Mesodermal cell (in vitro differentiated cells): ENCODE results near the gene ADCY3.
A peak's percentile ranks its signal among the peaks of the same experiment; 100 is the strongest.

Source experiments
- H3K27ac ChIP-seq: 2 replicates; pipeline ENCODE4 v1.7.0; 2013; ENCODE audit warnings: mild to moderate bottlenecking, low read depth, low read length, moderate library complexity; ENCODE audit not compliant: severe bottlenecking
- H3K36me3 ChIP-seq: 2 replicates; pipeline ENCODE4 v1.7.1; 2013; ENCODE audit warnings: mild to moderate bottlenecking, low read length, moderate library complexity; ENCODE audit not compliant: control insufficient read depth, insufficient read depth
- H3K4me1 ChIP-seq: one replicate; pipeline ENCODE4 v1.7.1; 2013; ENCODE audit warnings: mild to moderate bottlenecking, low read length; ENCODE audit not compliant: insufficient read depth, control insufficient read depth, poor library complexity, severe bottlenecking
- H3K4me3 ChIP-seq: 2 replicates; pipeline ENCODE4 v1.7.0; 2013; ENCODE audit warnings: low read length, control low read depth, mild to moderate bottlenecking; ENCODE audit not compliant: insufficient read depth, poor library complexity, severe bottlenecking; ENCODE audit errors: extremely low read depth
- H3K9me3 ChIP-seq: 2 replicates; pipeline ENCODE4 v1.7.1; 2013; ENCODE audit warnings: mild to moderate bottlenecking, low read length, moderate library complexity; ENCODE audit not compliant: control insufficient read depth
- WGBS, 2 experiments: methylation state at CpG; one replicate each; pipeline ENCODE4 v1.1.5; 2013; ENCODE audit warnings: missing lambda C conversion rate in 2 of 2; ENCODE audit not compliant: insufficient coverage in 2 of 2; 5-methylcytosine and 5-hydroxymethylcytosine counted together

The ADCY3 gene

GRCh38 chr2:24824071-24824588 lies 95.9 kb downstream of the ADCY3 start:
- 97 to 98% methylated on average over 12 to 14 of the region's 14 CpGs for whole genome bisulfite sequencing, 2 experiments
- H3K27ac ChIP-seq, result no peak overlapping the region
- peaks cover 60% of the 10 kb centered on the region for H3K36me3 ChIP-seq
- no peaks in the 10 kb centered on the region for H3K9me3 ChIP-seq
- H3K4me1 ChIP-seq, result no peaks in the 10 kb centered on the region
- H3K4me3 ChIP-seq, result no peak overlapping the region

- Histone ChIP-seq H3K36me3 (peaks cover 80% of the 10 kb centered on the region), H3K4me3 (no peak overlapping the region)
These were observed 97.9 kb downstream of the ADCY3 start for GRCh38 chr2:24822049-24822706.

DNA sequence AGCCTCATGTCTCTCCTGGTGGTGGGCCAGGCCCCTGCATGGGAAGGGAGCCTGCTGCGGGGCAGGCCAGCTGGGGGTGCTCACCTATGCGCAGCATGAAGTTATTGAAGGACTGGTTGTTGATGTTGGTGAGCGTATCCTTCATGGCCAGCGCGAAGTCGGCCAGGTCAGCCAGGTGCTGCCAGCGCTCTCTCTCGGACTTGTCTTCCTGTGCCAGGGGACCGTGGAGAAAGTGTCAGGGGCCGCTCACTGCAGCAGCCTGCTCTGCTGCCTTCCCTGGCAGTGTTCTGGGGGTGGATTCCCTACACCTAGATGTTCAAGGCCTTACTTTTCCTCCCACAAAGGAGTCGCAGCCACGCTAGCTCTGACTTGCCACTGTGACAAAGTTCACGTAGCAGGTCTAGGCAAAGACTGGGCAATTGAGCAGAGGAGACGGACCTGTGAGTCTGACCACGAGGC lies 98.6 kb downstream of the ADCY3 start:
- Histone ChIP-seq H3K4me1 (peaks cover 18% of the 10 kb centered on the region), H3K36me3 (peaks cover 86% of the 10 kb centered on the region), H3K9me3 (no peaks in the 10 kb centered on the region), H3K27ac (no peak overlapping the region), H3K4me3 (no peak overlapping the region)
- WGBS, 2 experiments, result 85 to 87% methylated on average over 13 to 15 of the region's 15 CpGs

More at GRCh38 chr2:24822049-24822706, 97.9 kb downstream of the ADCY3 start:
- no peaks in the 10 kb centered on the region for H3K9me3 ChIP-seq
- H3K4me1 ChIP-seq, result peaks cover 12% of the 10 kb centered on the region
- no peak overlapping the region for H3K27ac ChIP-seq
- WGBS, 2 experiments, result 67 to 79% methylated on average over 2 to 5 of the region's 7 CpGs

- Histone ChIP-seq H3K4me3 (no peak overlapping the region), H3K27ac (no peak overlapping the region), H3K9me3 (no peaks in the 10 kb centered on the region), H3K4me1 (peaks cover 25% of the 10 kb centered on the region), H3K36me3 (peaks cover 92% of the 10 kb centered on the region)
- WGBS, 2 experiments, result 89 to 91% methylated on average over 14 to 16 of the region's 17 CpGs
These were observed 99.2 kb downstream of the ADCY3 start for GRCh38 chr2:24820598-24821432.

- Histone ChIP-seq H3K27ac (no peak overlapping the region), H3K9me3 (no peaks in the 10 kb centered on the region), H3K36me3 (peaks cover 98% of the 10 kb centered on the region), H3K4me3 (no peak overlapping the region), H3K4me1 (peaks cover 31% of the 10 kb centered on the region)
- 96 to 97% methylated on average over 7 of the region's 7 CpGs for WGBS, 2 experiments
These were observed 99.9 kb downstream of the ADCY3 start for GRCh38 chr2:24820175-24820513.

DNA sequence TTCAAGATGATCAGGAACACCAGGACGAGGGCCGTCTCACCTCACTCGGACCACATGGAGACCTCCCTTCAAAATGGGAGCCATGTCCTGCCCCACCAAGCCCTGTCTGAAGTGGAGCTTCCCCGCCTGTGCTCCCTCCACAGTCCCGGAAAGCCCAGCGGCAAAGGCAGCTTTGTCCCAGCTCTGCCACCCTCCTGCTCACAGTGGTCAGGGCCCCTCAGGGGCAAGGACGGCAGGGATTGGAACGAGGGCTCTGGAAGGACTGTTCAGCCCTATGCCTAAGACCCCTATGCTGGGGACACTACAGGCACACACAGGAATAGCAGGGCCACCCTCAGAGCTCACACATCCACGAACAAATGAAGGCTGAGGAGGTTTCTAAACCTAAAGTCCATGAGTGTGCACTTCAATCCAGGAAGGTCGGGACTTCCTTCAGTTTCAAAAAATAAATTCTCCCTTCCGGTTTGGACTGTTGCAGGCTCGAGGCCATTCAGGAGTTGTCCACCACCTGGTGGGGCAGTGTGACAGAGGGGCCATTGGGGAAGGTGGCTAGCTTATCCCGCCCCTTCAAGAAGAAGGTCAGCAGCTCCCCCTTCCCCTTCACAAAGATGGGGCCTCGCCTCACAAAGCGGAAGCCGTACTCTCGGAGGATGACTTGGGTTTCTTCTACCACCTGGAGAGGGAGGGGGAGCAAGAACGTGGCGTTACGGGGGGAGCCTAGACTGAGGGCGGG lies 100.4 kb downstream of the ADCY3 start:
- Histone ChIP-seq H3K4me1 (peaks cover 33% of the 10 kb centered on the region), H3K4me3 (no peak overlapping the region), H3K9me3 (no peaks in the 10 kb centered on the region), H3K36me3 (peaks cover 98% of the 10 kb centered on the region), H3K27ac (no peak overlapping the region)
- WGBS, 2 experiments, result 92 to 97% methylated on average over 8 to 15 of the region's 21 CpGs

- Histone ChIP-seq H3K4me3 (no peak overlapping the region), H3K36me3 (peaks cover 98% of the 10 kb centered on the region), H3K9me3 (no peaks in the 10 kb centered on the region), H3K27ac (peak overlapping the region; percentile 29), H3K4me1 (peaks cover 34% of the 10 kb centered on the region)
- 84% methylated on average over 9 of the region's 9 CpGs for WGBS, 2 experiments
These were observed 101.3 kb downstream of the ADCY3 start for GRCh38 chr2:24818721-24819167.

- H3K4me3 ChIP-seq, result no peak overlapping the region
These were observed 103.2 kb downstream of the ADCY3 start for GRCh38 chr2:24816884-24817283.

GRCh38 chr2:24816404-24816803 lies 103.6 kb downstream of the ADCY3 start:
- peaks cover 84% of the 10 kb centered on the region for H3K36me3 ChIP-seq
- WGBS, 2 experiments, result 93 to 100% methylated on average over 6 of the region's 6 CpGs

More at GRCh38 chr2:24816884-24817283, 103.2 kb downstream of the ADCY3 start:
- Histone ChIP-seq H3K36me3 (peaks cover 89% of the 10 kb centered on the region), H3K27ac (peak overlapping the region; percentile 81), H3K9me3 (no peaks in the 10 kb centered on the region), H3K4me1 (peaks cover 34% of the 10 kb centered on the region)
- WGBS, 2 experiments, result 88 to 100% methylated on average over 1 of the region's 4 CpGs

DNA sequence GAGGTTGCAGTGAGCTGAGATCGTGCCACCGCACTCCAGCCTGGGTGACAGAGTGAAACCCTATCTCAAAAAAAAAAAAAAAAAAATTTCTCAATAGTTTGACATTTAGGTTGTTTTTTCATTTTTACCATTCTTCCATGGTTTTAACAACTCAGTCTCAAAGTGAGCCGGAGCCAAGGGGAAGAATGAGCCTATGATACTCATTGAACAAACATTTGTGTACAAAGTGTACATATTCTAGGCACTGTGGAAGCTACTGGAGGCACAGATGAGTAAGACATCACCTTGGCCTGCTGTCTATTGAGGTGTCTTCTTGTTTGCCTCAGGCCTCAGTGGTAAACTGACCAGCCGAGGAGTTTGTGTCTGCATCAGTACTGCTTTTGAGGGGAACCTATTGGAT lies 104.9 kb downstream of the ADCY3 start:
- peaks cover 79% of the 10 kb centered on the region for H3K36me3 ChIP-seq
- WGBS, 2 experiments, result 100% methylated on average over 1 of the region's 4 CpGs; no CpG with 5 or more reads in 1 of the 2 experiments

More at GRCh38 chr2:24816404-24816803, 103.6 kb downstream of the ADCY3 start:
- no peaks in the 10 kb centered on the region for H3K9me3 ChIP-seq
- no peak overlapping the region for H3K4me3 ChIP-seq
- peak overlapping the region; percentile 81 for H3K27ac ChIP-seq
- H3K4me1 ChIP-seq, result peaks cover 34% of the 10 kb centered on the region

More for the DNA sequence above, 104.9 kb downstream of the ADCY3 start:
- H3K4me1 ChIP-seq, result peaks cover 34% of the 10 kb centered on the region
- H3K4me3 ChIP-seq, result no peak overlapping the region
- no peak overlapping the region for H3K27ac ChIP-seq
- H3K9me3 ChIP-seq, result no peaks in the 10 kb centered on the region
